PFSK-1 (cell line): ENCODE results near the gene UBE2D3.

Source experiments
- FOXP2 ChIP-seq: optimal IDR thresholded peaks from 2 replicates; pipeline ENCODE3; 2011; ENCODE audit warnings: borderline replicate concordance, control low read depth, inconsistent platforms; ENCODE audit not compliant: insufficient read depth; ENCODE audit errors: extremely low read length, extremely low read depth
- POLR2AphosphoS5 ChIP-seq: IDR thresholded peaks from 2 replicates; pipeline ENCODE4 v1.6.1; 2012; ENCODE audit warnings: low read depth, mild to moderate bottlenecking, control low read depth, low read length, moderate library complexity
- REST ChIP-seq, 2 experiments: IDR thresholded peaks; 2 replicates each; pipeline versions ENCODE4 v1.6.1 to v1.8.0; 2011 to 2012; ENCODE audit warnings: low read depth in 2 of 2, low read length in 2 of 2, control low read depth in 1 of 2, inconsistent platforms in 1 of 2, mild to moderate bottlenecking in 1 of 2, moderate library complexity in 1 of 2; ENCODE audit not compliant: insufficient read depth in 1 of 2
- SIN3A ChIP-seq: IDR thresholded peaks from 2 replicates; pipeline ENCODE4 v1.6.1; 2012; ENCODE audit warnings: mild to moderate bottlenecking, low read length, moderate library complexity, borderline replicate concordance; ENCODE audit not compliant: insufficient read depth
- TAF1 ChIP-seq: IDR thresholded peaks from 2 replicates; pipeline ENCODE4 v1.6.1; 2012; ENCODE audit warnings: low read length, control low read depth, borderline replicate concordance; ENCODE audit not compliant: insufficient read depth

Gene UBE2D3

GRCh38 chr4:102787944-102788343 lies 39.4 kb downstream of the UBE2D3 start:
- TF ChIP-seq TAF1 (no peak), POLR2AphosphoS5 (no peak), FOXP2 (no peak), SIN3A (no peak), REST (IDR thresholded peaks at IDR 0.05; ENCODE audit: insufficient read depth in 1 of 2, low read depth in 2 of 2, low read length in 2 of 2) (no peak)

- TF ChIP-seq REST (IDR thresholded peaks at IDR 0.05; ENCODE audit: insufficient read depth in 1 of 2, low read depth in 2 of 2, low read length in 2 of 2) (no peak), FOXP2 (no peak)
Observed at GRCh38 chr4:102787096-102787881, 40.1 kb downstream of the UBE2D3 start.

GRCh38 chr4:102786279-102786678 lies 41.1 kb downstream of the UBE2D3 start:
- TF ChIP-seq FOXP2, result no peak
- TF ChIP-seq POLR2AphosphoS5, result no peak
- no peak for TF ChIP-seq REST (IDR thresholded peaks at IDR 0.05; ENCODE audit: insufficient read depth in 1 of 2, low read depth in 2 of 2, low read length in 2 of 2)
- TF ChIP-seq TAF1, result no peak
- no peak for TF ChIP-seq SIN3A

- TF ChIP-seq TAF1 (no peak), POLR2AphosphoS5 (no peak), REST (IDR thresholded peaks at IDR 0.05; ENCODE audit: insufficient read depth in 1 of 2, low read depth in 2 of 2, low read length in 2 of 2) (no peak), SIN3A (no peak), FOXP2 (no peak)
Observed at GRCh38 chr4:102783006-102783405, 44.3 kb downstream of the UBE2D3 start.

- TF ChIP-seq POLR2AphosphoS5, result no peak
- TF ChIP-seq FOXP2, result no peak
- TF ChIP-seq SIN3A, result no peak
- TF ChIP-seq REST (IDR thresholded peaks at IDR 0.05; ENCODE audit: insufficient read depth in 1 of 2, low read depth in 2 of 2, low read length in 2 of 2), result no peak
- no peak for TF ChIP-seq TAF1
Observed at GRCh38 chr4:102781570-102781969, 45.8 kb downstream of the UBE2D3 start.
